Transverse colon (tissue), 4 donors: ENCODE results near the gene STT3B. TPM values are rescaled to one million over a fixed set of nuclear protein-coding genes. Genes with fewer than 3 reads are reported as not detected.

Experiments
- DNase-seq: peaks from one replicate; pipeline ENCODE4 v3.0.0-alpha.2; 2019
- H3K27ac ChIP-seq, 4 donors: fragments of 200-600 bp; sonication (generic); 2 replicates each; pipeline ENCODE4 v1.5.1; 2016 to 2018; ENCODE audit warnings: inconsistent platforms in 4 of 4
- H3K27me3 ChIP-seq: fragments of 200-600 bp; sonication (generic); 2 replicates; pipeline ENCODE4 v1.5.1; 2017; ENCODE audit warnings: inconsistent platforms
- H3K36me3 ChIP-seq, 4 donors: fragments of 200-600 bp; sonication (generic); 2 replicates each; pipeline ENCODE4 v1.5.1; 2017 to 2019; ENCODE audit warnings: inconsistent platforms in 4 of 4
- H3K4me1 ChIP-seq, 4 donors: fragments of 200-600 bp; sonication (generic); 2 replicates each; pipeline ENCODE4 v1.5.1; 2017 to 2020; ENCODE audit warnings: inconsistent platforms in 4 of 4
- H3K4me3 ChIP-seq, 4 donors: fragments of 200-600 bp; sonication (generic); 1 replicate in 1 of 4; 2 replicates in 3 of 4; pipeline versions ENCODE4 v1.5.1 to v1.6.1; 2017 to 2019; ENCODE audit warnings: inconsistent platforms in 4 of 4
- H3K9me3 ChIP-seq, 2 donors: fragments of 200-600 bp; sonication (generic); 2 replicates each; pipeline ENCODE4 v1.5.1; 2017 to 2019; ENCODE audit warnings: inconsistent platforms in 2 of 2
- CTCF ChIP-seq, 5 experiments: fragments of 200-600 bp in 3 of 5; fragments of 450-650 bp in 2 of 5; sonication (generic) in 3 of 5; IDR thresholded peaks; 1 replicate in 2 of 5; 2 replicates in 3 of 5; pipeline ENCODE4 v1.5.1; 2016 to 2017; ENCODE audit warnings: antibody characterized with exemption in 5 of 5, inconsistent platforms in 3 of 5, mild to moderate bottlenecking in 2 of 5, moderate library complexity in 1 of 5
- EP300 ChIP-seq: sonication (generic); formaldehyde crosslinking; IDR thresholded peaks from one replicate; pipeline ENCODE4 v1.6.1; 2017; ENCODE audit warnings: antibody characterized with exemption, low read depth
- POLR2A ChIP-seq: fragments of 450-650 bp; IDR thresholded peaks from one replicate; pipeline ENCODE4 v1.6.1; 2016; ENCODE audit warnings: antibody characterized with exemption, mild to moderate bottlenecking, moderate library complexity
- POLR2AphosphoS5 ChIP-seq, 3 donors: sonication (generic); formaldehyde crosslinking; IDR thresholded peaks; one replicate each; pipeline ENCODE4 v1.6.1; 2016; ENCODE audit warnings: antibody characterized with exemption in 3 of 3
- WGBS, 2 donors: methylation state at CpG; one replicate each; pipeline ENCODE4 v1.1.5; 2018; ENCODE audit warnings: low coverage in 1 of 2; 5-methylcytosine and 5-hydroxymethylcytosine counted together
- in situ Hi-C, 4 donors: fragments of 200-750 bp; cut with MboI; loops; one replicate each; pipeline versions ENCODE4 v1.15.0 to v1.15.1; 2017; ENCODE audit warnings: low sequenced_read_pairs in 3 of 4, low pct_ligation_motif_present in 1 of 4, low pct_unique_long_range_greater_than_20kb in 1 of 4
- intact Hi-C: fragments of 100-400 bp; cut with DNase I; formaldehyde crosslinking; loops from one replicate; pipeline ENCODE4 v1.15.1; 2023; ENCODE audit warnings: low total_unique reads
- total RNA-seq, 4 donors: library from RNA; depleted of rRNA; stranded (reverse); fragments of >200 nt; gene quantifications; one replicate each; pipeline ENCODE4 v1.1.0, GENCODE V29; 2016

STT3B gene
- total RNA-seq, 4 donors from 2014 or later: 32.8 to 128 (median 60.9) TPM

DNA sequence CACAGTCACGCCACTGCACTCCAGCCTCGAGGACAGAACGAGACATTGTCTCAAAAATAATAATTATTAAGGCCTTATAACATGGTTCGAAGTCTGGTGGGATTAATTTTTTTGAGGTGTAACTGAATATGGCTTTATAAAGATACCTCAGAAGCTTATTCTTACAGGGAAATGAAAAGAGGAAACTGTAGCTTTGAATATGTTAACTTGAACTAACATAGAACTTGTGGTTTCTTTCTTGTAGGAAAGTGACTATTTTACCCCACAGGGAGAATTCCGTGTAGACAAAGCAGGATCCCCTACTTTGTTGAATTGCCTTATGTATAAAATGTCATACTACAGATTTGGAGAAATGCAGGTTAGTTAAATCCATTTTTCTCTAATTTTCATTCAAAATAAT lies 96.3 kb downstream of the STT3B start:
- Histone ChIP-seq H3K4me3 (no peak overlapping the region), H3K4me1 (no peaks in the 10 kb centered on the region), H3K27ac (no peak overlapping the region), H3K36me3 (peaks cover 0 to 61% (median 11%) of the 10 kb centered on the region in 4 donors), H3K27me3 (no peaks in the 10 kb centered on the region), H3K9me3 (no peaks in the 10 kb centered on the region)
- DNase-seq: no peak
- intact Hi-C loops (no loop called here), in situ Hi-C loops (no loop called here)
- WGBS, 2 donors: 83 to 95% methylated on average over 5 of the region's 5 CpGs
- no peak for TF ChIP-seq EP300
- no peak for TF ChIP-seq CTCF (IDR thresholded peaks at IDR 0.05)
- no peak for TF ChIP-seq POLR2A
- no peak for TF ChIP-seq POLR2AphosphoS5 (IDR thresholded peaks at IDR 0.05)

- no peaks in the 10 kb centered on the region for H3K9me3 ChIP-seq
- H3K27me3 ChIP-seq: no peaks in the 10 kb centered on the region
- peaks cover 0 to 19% (median 3%) of the 10 kb centered on the region in 4 donors for H3K4me1 ChIP-seq
- DNase-seq: no peak
- 96% methylated on average over 2 of the region's 2 CpGs; no CpG with 5 or more reads in 1 of the 2 donors for WGBS, 2 donors
- H3K27ac ChIP-seq: no peak overlapping the region
- TF ChIP-seq EP300 (no peak), POLR2AphosphoS5 (IDR thresholded peaks at IDR 0.05) (no peak), CTCF (IDR thresholded peaks at IDR 0.05) (no peak), POLR2A (no peak)
- in situ Hi-C loops: no loop called here
- H3K4me3 ChIP-seq: no peak overlapping the region
- peaks cover 0 to 26% (median 3%) of the 10 kb centered on the region in 4 donors for H3K36me3 ChIP-seq
- intact Hi-C loops: no loop called here
These were observed 101.8 kb downstream of the STT3B start for GRCh38 chr3:31634476-31634875.

DNA sequence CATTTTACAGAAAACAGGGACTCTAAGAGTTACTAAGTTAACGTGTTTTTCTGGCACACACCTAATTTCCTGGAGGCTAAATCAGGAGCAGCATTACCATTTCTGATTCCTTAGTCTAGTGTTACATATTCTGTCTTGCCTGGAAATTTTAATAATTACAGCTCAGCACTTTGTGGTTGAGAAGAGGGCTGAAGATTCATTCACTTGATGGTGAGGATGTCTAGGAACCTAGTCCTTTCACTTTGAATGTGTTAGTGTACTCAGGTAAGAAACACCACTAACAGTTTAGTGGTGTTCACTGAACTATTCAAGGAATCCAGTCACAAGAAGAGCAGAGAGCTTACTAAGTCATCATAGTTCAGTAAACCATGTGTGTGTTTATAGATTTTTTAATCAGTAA lies 102.8 kb downstream of the STT3B start:
- H3K27ac ChIP-seq: no peak overlapping the region
- H3K27me3 ChIP-seq: no peaks in the 10 kb centered on the region
- no peak for TF ChIP-seq CTCF (IDR thresholded peaks at IDR 0.05)
- TF ChIP-seq POLR2AphosphoS5 (IDR thresholded peaks at IDR 0.05): no peak
- TF ChIP-seq POLR2A: no peak
- no peak for TF ChIP-seq EP300
- H3K9me3 ChIP-seq: no peaks in the 10 kb centered on the region
- intact Hi-C loops (no loop called here), in situ Hi-C loops (no loop called here)
- DNase-seq: no peak
- peaks cover 0 to 19% (median 3%) of the 10 kb centered on the region in 4 donors for H3K4me1 ChIP-seq
- H3K4me3 ChIP-seq: no peak overlapping the region
- H3K36me3 ChIP-seq: peaks cover 0 to 19% (median 3%) of the 10 kb centered on the region in 4 donors
- 42 to 46% methylated on average over 1 of the region's 1 CpG for WGBS, 2 donors

DNA sequence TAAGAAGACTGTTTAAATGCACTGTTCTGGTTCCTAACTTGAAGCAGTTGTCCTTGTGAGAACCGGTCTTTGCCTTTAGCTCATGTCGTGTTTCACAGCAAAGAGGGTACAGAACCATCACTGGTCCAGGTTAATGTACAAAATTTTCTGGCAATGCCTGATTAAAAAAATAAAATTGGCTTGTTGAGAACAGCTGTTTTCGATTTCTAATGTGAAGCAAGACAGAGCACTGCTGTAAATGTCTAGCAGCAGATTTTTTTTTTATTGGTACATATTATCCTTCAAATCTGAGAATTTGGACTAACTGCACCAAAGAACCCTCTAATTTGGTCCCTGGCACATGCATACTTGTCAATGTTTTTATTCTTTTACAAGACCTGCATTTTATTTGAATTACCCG lies 103.3 kb downstream of the STT3B start:
- Histone ChIP-seq H3K4me3 (no peak overlapping the region), H3K9me3 (no peaks in the 10 kb centered on the region), H3K4me1 (peaks cover 0 to 19% (median 3%) of the 10 kb centered on the region in 4 donors), H3K27me3 (no peaks in the 10 kb centered on the region), H3K36me3 (peaks cover 0 to 19% (median 3%) of the 10 kb centered on the region in 4 donors), H3K27ac (no peak overlapping the region)
- no peak for DNase-seq
- in situ Hi-C loops: no loop called here
- WGBS, 2 donors: 69 to 82% methylated on average over 4 of the region's 4 CpGs
- TF ChIP-seq POLR2AphosphoS5 (IDR thresholded peaks at IDR 0.05) (no peak), CTCF (IDR thresholded peaks at IDR 0.05) (no peak), EP300 (no peak), POLR2A (no peak)
- intact Hi-C loops: no loop called here
